CD4-positive, alpha-beta memory T cell (primary cell): ENCODE measurements around the gene B4GALT2. TPM values are rescaled to one million over a fixed set of nuclear protein-coding genes. Genes with fewer than 3 reads are reported as not detected.

ENCODE experiments used
- CTCF ChIA-PET: fragments of 350-600 bp; sonication (Branson Sonifier 250); formaldehyde crosslinking; loops from one replicate; lab custom pipeline; 2021; ENCODE audit warnings: inconsistent platforms; ENCODE audit not compliant: partially characterized antibody; lab: Charles Lee
- POLR2A ChIA-PET: fragments of 350-600 bp; sonication (Branson Sonifier 250); formaldehyde crosslinking; loops from one replicate; lab custom pipeline; 2021; ENCODE audit not compliant: partially characterized antibody; lab: Charles Lee
- DNase-seq, 5 donors: peaks; one replicate each; pipeline versions ENCODE4 v3.0.0 to v3.0.0-alpha.2; 2020 to 2022; ENCODE audit warnings: mixed read lengths in 1 of 5
- H3K27ac ChIP-seq: one replicate; pipeline ENCODE4 v1.7.0; 2013; ENCODE audit warnings: low read depth, low read length
- H3K27me3 ChIP-seq: 2 replicates; pipeline ENCODE4 v1.7.0; 2013; ENCODE audit warnings: mild to moderate bottlenecking, low read length, moderate library complexity; ENCODE audit not compliant: insufficient read depth
- H3K36me3 ChIP-seq: 2 replicates; pipeline ENCODE4 v1.7.0; 2013; ENCODE audit warnings: mild to moderate bottlenecking, low read length, moderate library complexity; ENCODE audit not compliant: insufficient read depth
- H3K4me1 ChIP-seq: 2 replicates; pipeline ENCODE4 v1.7.0; 2013; ENCODE audit warnings: mild to moderate bottlenecking, low read length, moderate library complexity; ENCODE audit not compliant: insufficient read depth
- H3K4me3 ChIP-seq, 2 donors: one replicate each; pipeline ENCODE4 v1.7.0; 2013; ENCODE audit warnings: low read length in 2 of 2, mild to moderate bottlenecking in 1 of 2
- H3K9me3 ChIP-seq, 2 donors: one replicate each; pipeline ENCODE4 v1.7.0; 2013; ENCODE audit warnings: low read length in 2 of 2, control low read depth in 1 of 2; ENCODE audit not compliant: control insufficient read depth in 1 of 2
- H3K27ac Mint-ChIP-seq, 7 donors: one replicate each; pipeline ENCODE4 v1.8.0; 2020 to 2021; ENCODE audit warnings: mixed read lengths in 7 of 7, mild to moderate bottlenecking in 6 of 7, inconsistent platforms in 3 of 7, moderate library complexity in 3 of 7
- H3K27me3 Mint-ChIP-seq, 2 donors: one replicate each; pipeline ENCODE4 v1.8.0; 2020 to 2021; ENCODE audit warnings: mixed read lengths in 2 of 2
- H3K36me3 Mint-ChIP-seq, 2 donors: one replicate each; pipeline ENCODE4 v1.8.0; 2020 to 2021; ENCODE audit warnings: mixed read lengths in 2 of 2, inconsistent platforms in 1 of 2, mild to moderate bottlenecking in 1 of 2
- H3K4me1 Mint-ChIP-seq, 4 donors: one replicate each; pipeline ENCODE4 v1.8.0; 2020 to 2021; ENCODE audit warnings: mixed read lengths in 4 of 4, mild to moderate bottlenecking in 1 of 4
- H3K4me3 Mint-ChIP-seq, 8 donors: one replicate each; pipeline ENCODE4 v1.8.0; 2020 to 2021; ENCODE audit warnings: mixed read lengths in 8 of 8, mild to moderate bottlenecking in 7 of 8, moderate library complexity in 6 of 8, inconsistent platforms in 3 of 8
- H3K9me3 Mint-ChIP-seq, 8 donors: one replicate each; pipeline ENCODE4 v1.8.0; 2020 to 2021; ENCODE audit warnings: mixed read lengths in 8 of 8, mild to moderate bottlenecking in 5 of 8, inconsistent platforms in 3 of 8, moderate library complexity in 1 of 8
- intact Hi-C: fragments of 100-400 bp; cut with micrococcal nuclease; formaldehyde crosslinking; loops from one replicate; pipeline ENCODE4 v1.15.1; 2023
- polyA plus RNA-seq, 2 donors: library from polyadenylated mRNA; unstranded; fragments of 300-500 nt; fragmentation: Illumina TruSeq; gene quantifications; one replicate each; pipeline ENCODE4 v1.2.3, GENCODE V29; 2021
- total RNA-seq, 2 experiments: library from RNA; stranded (reverse); gene quantifications; one replicate each; pipeline ENCODE4 v1.2.3, GENCODE V29; 2021

B4GALT2 gene
- total and polyA plus RNA-seq, 4 experiments from 2014 or later: 0.26 to 2.1 (median 1.0) TPM

DNA sequence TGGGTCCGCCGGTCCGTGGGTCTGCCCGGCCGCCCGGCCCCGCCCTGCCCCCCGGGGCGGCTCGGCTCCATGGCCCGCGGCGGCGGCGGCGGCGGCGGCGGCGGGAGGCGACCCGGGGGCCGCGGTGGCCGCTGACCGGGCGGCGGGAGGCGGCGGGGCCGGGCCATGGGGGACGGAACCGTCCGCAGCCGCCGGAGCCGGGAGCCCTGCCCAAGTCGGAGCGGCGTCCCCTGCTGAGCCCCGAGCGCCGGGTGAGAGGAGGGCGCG, 184 bp downstream of the B4GALT2 start:
- intact Hi-C loops: no loop called here
- H3K4me3 Mint-ChIP-seq: no peak overlapping the region
- Histone ChIP-seq H3K4me1 (peaks cover 42% of the 10 kb centered on the region), H3K4me3 (no peak overlapping the region), H3K27ac (no peak overlapping the region), H3K9me3 (no peaks in the 10 kb centered on the region), H3K36me3 (peaks cover 23% of the 10 kb centered on the region), H3K27me3 (no peaks in the 10 kb centered on the region)
- no peak for DNase-seq
- POLR2A ChIA-PET: no interaction called here
- H3K27me3 Mint-ChIP-seq: no peaks in the 10 kb centered on the region
- H3K4me1 Mint-ChIP-seq: peaks cover 34 to 56% (median 44%) of the 10 kb centered on the region in 4 donors
- peaks cover 21 to 41% of the 10 kb centered on the region in 2 donors for H3K36me3 Mint-ChIP-seq
- H3K9me3 Mint-ChIP-seq: no peaks in the 10 kb centered on the region
- CTCF ChIA-PET: no interaction called here
- no peak overlapping the region for H3K27ac Mint-ChIP-seq

DNA sequence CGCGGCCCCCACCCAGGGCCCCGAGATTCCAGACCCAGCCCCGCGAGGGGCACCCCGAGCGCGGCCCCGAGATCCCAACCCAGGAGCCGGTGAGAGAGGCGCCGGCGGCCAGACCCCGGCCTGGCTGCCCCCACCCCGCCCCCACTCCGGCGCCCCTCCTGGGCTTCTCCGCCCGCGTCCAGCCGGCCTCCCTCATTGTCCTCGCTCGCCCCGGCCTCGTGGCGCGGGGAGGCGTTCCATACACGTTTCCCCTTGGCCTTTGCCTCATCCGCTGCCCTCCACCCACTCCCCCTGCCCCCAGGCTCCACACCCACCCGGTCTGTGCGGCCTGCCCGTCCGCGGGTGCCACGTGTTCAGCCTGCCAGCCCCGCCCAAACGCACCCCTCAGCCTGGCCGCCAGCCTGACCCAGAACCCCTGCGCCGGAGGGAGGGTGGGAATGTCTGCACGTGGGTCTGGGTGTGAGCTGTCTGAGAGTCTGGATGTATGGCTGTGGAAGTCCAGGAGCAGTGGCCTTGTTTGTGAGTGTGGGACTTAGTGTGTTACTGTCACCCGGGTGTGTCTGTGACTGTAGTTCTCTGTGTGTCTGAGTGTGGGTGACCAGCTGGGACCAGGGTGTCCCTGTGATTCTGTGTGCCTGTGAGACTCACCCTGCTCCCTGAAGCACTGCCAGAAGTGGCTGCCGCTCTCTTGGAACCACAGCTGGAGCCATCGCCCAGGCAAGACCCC, 681 bp downstream of the B4GALT2 start:
- CTCF ChIA-PET: no interaction called here

DNA sequence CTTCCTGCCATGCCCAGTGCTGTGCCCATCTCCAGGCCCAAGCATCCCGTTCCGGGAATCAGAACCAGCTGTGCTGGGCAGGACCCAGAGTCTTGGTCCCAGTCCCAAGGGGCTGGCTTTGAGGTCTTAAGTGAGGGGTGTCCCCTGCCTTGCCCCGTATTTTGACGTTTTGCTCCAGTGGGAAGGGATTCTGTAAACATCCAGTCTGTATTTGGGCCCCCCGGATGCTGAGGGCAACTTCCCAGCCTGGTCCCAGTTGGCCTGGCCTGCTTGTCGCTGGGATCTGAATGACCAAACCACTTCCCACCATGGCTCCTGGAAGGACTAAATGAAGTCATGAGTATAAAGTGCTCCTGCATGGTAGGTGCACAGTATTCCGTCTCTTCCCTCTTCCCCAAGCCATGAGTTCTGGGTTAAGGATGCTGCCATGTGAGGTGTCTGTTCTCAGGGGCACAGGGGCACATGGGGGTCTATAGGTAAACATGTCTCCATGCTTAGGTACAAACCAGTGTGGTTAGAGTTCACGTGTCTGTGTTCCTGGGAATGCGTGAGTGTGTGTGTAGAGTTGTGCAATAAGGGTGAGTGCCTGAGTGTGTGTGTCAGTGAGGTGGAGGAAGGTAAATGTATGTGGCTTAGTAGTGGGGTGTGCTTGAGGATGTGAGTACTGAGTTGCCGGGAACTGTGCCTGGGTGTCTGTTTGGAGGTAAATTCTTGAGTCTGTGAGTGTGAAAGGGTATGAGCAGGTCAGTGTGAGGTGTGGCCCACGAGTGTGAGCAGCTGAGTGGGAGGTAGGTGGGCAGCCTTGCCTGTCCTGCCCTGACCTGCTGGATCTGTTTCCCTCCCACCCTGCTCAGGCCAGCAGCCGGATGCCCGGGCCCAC, 1.5 kb downstream of the B4GALT2 start:
- Mint-ChIP-seq H3K27ac (peak overlapping the region in 3 of 7 donors; percentile 80 to 92 (median 86)), H3K36me3 (peaks cover 21 to 33% of the 10 kb centered on the region in 2 donors), H3K27me3 (no peaks in the 10 kb centered on the region), H3K4me1 (peaks cover 32 to 49% (median 41%) of the 10 kb centered on the region in 4 donors), H3K9me3 (no peaks in the 10 kb centered on the region), H3K4me3 (peak overlapping the region; percentile 75 to 91 (median 88))
- DNase-seq: no peak
- peaks cover 39% of the 10 kb centered on the region for H3K4me1 ChIP-seq
- no peaks in the 10 kb centered on the region for H3K27me3 ChIP-seq
- CTCF ChIA-PET: no interaction called here
- H3K36me3 ChIP-seq: peaks cover 23% of the 10 kb centered on the region
- H3K4me3 ChIP-seq: peak overlapping the region in 1 of 2 donors; percentile 43
- intact Hi-C loops: no loop called here
- H3K27ac ChIP-seq: no peak overlapping the region
- no peaks in the 10 kb centered on the region for H3K9me3 ChIP-seq
- POLR2A ChIA-PET: no interaction called here

More for the DNA sequence above, 681 bp downstream of the B4GALT2 start:
- H3K36me3 Mint-ChIP-seq: peaks cover 21 to 36% of the 10 kb centered on the region in 2 donors
- Histone ChIP-seq H3K4me1 (peaks cover 40% of the 10 kb centered on the region), H3K27me3 (no peaks in the 10 kb centered on the region), H3K4me3 (peak overlapping the region in 1 of 2 donors; percentile 43), H3K9me3 (no peaks in the 10 kb centered on the region), H3K36me3 (peaks cover 23% of the 10 kb centered on the region), H3K27ac (no peak overlapping the region)
- H3K4me3 Mint-ChIP-seq: peak overlapping the region; percentile 80 to 91 (median 88)
- H3K9me3 Mint-ChIP-seq: no peaks in the 10 kb centered on the region
- no peaks in the 10 kb centered on the region for H3K27me3 Mint-ChIP-seq
- no peak for DNase-seq
- intact Hi-C loops: no loop called here
- H3K27ac Mint-ChIP-seq: peak overlapping the region; percentile 7 to 93 (median 86)
- peaks cover 32 to 51% (median 42%) of the 10 kb centered on the region in 4 donors for H3K4me1 Mint-ChIP-seq
- POLR2A ChIA-PET: no interaction called here

DNA sequence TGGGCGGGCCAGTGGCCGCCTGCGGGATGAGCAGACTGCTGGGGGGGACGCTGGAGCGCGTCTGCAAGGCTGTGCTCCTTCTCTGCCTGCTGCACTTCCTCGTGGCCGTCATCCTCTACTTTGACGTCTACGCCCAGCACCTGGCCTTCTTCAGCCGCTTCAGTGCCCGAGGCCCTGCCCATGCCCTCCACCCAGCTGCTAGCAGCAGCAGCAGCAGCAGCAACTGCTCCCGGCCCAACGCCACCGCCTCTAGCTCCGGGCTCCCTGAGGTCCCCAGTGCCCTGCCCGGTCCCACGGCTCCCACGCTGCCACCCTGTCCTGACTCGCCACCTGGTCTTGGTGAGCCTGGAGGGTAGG, 2.1 kb downstream of the B4GALT2 start:
- no peak overlapping the region for H3K27ac Mint-ChIP-seq
- H3K36me3 ChIP-seq: peaks cover 23% of the 10 kb centered on the region
- no peaks in the 10 kb centered on the region for H3K27me3 ChIP-seq
- H3K4me1 Mint-ChIP-seq: peaks cover 28 to 43% (median 35%) of the 10 kb centered on the region in 4 donors
- H3K4me3 ChIP-seq: no peak overlapping the region
- H3K9me3 Mint-ChIP-seq: no peaks in the 10 kb centered on the region
- CTCF ChIA-PET: no interaction called here
- H3K27me3 Mint-ChIP-seq: no peaks in the 10 kb centered on the region
- no peak for DNase-seq
- no peak overlapping the region for H3K27ac ChIP-seq
- intact Hi-C loops: no loop called here
- H3K36me3 Mint-ChIP-seq: peaks cover 21 to 28% of the 10 kb centered on the region in 2 donors
- POLR2A ChIA-PET: no interaction called here
- H3K4me3 Mint-ChIP-seq: peak overlapping the region in 3 of 8 donors; percentile 29 to 72 (median 39)
- H3K9me3 ChIP-seq: no peaks in the 10 kb centered on the region
- H3K4me1 ChIP-seq: peaks cover 33% of the 10 kb centered on the region

DNA sequence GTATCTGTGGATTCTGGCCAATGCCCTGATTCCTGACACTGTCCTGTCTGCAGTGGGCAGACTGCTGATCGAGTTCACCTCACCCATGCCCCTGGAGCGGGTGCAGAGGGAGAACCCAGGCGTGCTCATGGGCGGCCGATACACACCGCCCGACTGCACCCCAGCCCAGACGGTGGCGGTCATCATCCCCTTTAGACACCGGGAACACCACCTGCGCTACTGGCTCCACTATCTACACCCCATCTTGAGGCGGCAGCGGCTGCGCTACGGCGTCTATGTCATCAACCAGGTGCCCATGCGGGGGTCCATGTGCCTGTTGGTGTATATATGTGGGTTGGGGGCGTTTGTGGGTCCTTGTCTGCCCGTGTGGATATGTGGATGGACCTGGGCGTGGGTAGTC, 2.6 kb downstream of the B4GALT2 start:
- Mint-ChIP-seq H3K4me1 (peaks cover 24 to 37% (median 31%) of the 10 kb centered on the region in 4 donors), H3K27me3 (no peaks in the 10 kb centered on the region), H3K4me3 (peak overlapping the region in 2 of 8 donors; percentile 45 to 64), H3K36me3 (peaks cover 18 to 25% of the 10 kb centered on the region in 2 donors), H3K27ac (peak overlapping the region in 1 of 7 donors; percentile 16), H3K9me3 (no peaks in the 10 kb centered on the region)
- no peak overlapping the region for H3K4me3 ChIP-seq
- POLR2A ChIA-PET: no interaction called here
- H3K27ac ChIP-seq: no peak overlapping the region
- no peaks in the 10 kb centered on the region for H3K27me3 ChIP-seq
- H3K9me3 ChIP-seq: no peaks in the 10 kb centered on the region
- DNase-seq: no peak
- intact Hi-C loops: no loop called here
- CTCF ChIA-PET: interaction anchor here (0.6 kb wide), 1 partner anchor 694 kb away, joined by 3 read pairs; no protein-coding TSS in a partner anchor
- H3K4me1 ChIP-seq: peaks cover 28% of the 10 kb centered on the region
- H3K36me3 ChIP-seq: peaks cover 18% of the 10 kb centered on the region

DNA sequence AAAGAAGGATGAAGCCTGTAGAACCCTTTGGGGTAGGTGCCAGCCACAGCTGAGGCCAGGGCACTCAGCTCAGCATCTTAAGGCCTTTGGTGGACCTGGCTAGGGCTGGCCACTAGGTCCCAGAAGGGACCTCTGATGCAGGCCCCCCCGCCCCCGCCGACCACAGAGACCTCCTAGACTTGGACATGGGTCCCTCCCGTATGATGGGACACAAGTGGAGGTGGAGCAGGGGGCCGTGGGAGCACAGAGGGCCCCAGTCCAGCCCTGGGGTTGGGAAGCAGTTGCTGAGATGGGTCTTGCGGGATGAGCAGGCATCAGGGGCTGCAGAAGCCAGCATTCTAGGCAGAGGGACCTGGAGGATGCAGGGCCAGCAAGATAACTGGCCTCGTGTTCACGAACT, 3.2 kb downstream of the B4GALT2 start:
- CTCF ChIA-PET: interaction anchor here (0.6 kb wide), 1 partner anchor 694 kb away, joined by 3 read pairs; no protein-coding TSS in a partner anchor
- no peak overlapping the region for H3K4me3 ChIP-seq
- H3K36me3 Mint-ChIP-seq: peaks cover 12 to 20% of the 10 kb centered on the region in 2 donors
- peaks cover 19 to 31% (median 25%) of the 10 kb centered on the region in 4 donors for H3K4me1 Mint-ChIP-seq
- H3K27ac Mint-ChIP-seq: peak overlapping the region in 2 of 7 donors; percentile 10 to 87
- H3K36me3 ChIP-seq: peaks cover 12% of the 10 kb centered on the region
- H3K27ac ChIP-seq: no peak overlapping the region
- no peak for DNase-seq
- H3K4me1 ChIP-seq: peaks cover 22% of the 10 kb centered on the region
- intact Hi-C loops: no loop called here
- POLR2A ChIA-PET: no interaction called here
- no peaks in the 10 kb centered on the region for H3K9me3 ChIP-seq
- H3K27me3 Mint-ChIP-seq: no peaks in the 10 kb centered on the region
- H3K9me3 Mint-ChIP-seq: no peaks in the 10 kb centered on the region
- peak overlapping the region in 1 of 8 donors; percentile 64 for H3K4me3 Mint-ChIP-seq
- no peaks in the 10 kb centered on the region for H3K27me3 ChIP-seq

DNA sequence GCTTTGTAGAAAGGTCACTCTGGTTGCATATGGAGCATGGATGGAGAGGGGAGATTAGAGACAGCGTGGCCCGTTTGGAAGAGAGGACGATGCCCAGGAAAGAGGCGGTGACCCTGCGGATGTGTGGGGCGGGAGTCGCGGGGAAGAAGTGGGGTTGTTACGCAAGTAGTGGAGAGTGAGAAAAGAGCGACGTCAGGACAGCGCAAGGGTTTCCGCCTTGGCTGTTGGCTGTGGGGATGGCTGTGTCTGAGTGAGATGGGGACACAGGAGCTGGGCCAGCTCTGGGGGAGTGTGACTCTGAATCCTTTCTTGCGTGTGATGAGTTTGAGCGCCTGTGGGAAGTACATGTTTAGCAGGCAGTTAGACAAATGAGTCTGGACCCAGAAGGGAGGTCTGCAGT, 3.8 kb downstream of the B4GALT2 start:
- Histone ChIP-seq H3K4me1 (peaks cover 16% of the 10 kb centered on the region), H3K4me3 (no peak overlapping the region), H3K36me3 (peaks cover 7% of the 10 kb centered on the region), H3K27ac (no peak overlapping the region), H3K27me3 (no peaks in the 10 kb centered on the region), H3K9me3 (no peaks in the 10 kb centered on the region)
- Mint-ChIP-seq H3K27ac (no peak overlapping the region), H3K9me3 (peaks cover 0 to 2% (median 0%) of the 10 kb centered on the region in 8 donors), H3K4me1 (peaks cover 13 to 26% (median 20%) of the 10 kb centered on the region in 4 donors), H3K4me3 (no peak overlapping the region), H3K27me3 (no peaks in the 10 kb centered on the region), H3K36me3 (peaks cover 6 to 14% of the 10 kb centered on the region in 2 donors)
- POLR2A ChIA-PET: no interaction called here
- CTCF ChIA-PET: no interaction called here
- intact Hi-C loops: no loop called here
- no peak for DNase-seq
